ENCODE results near the gene KCNJ16. TPM values are rescaled to one million over a fixed set of nuclear protein-coding genes. Genes with fewer than 3 reads are reported as not detected.

Gene KCNJ16
- polyA plus RNA-seq, 2 of the 4 experiments (the other 2 are of a cell fraction): 0.87 to 1.6 TPM

GRCh38 chr17:70104791-70105523 lies 29.9 kb downstream of the KCNJ16 start:
- CTCF ChIA-PET: no interaction called here
- ATAC-seq: no peak
- 69% methylated on average over 12 of the region's 12 CpGs for WGBS (ENCODE audit: missing lambda C conversion rate)

DNA sequence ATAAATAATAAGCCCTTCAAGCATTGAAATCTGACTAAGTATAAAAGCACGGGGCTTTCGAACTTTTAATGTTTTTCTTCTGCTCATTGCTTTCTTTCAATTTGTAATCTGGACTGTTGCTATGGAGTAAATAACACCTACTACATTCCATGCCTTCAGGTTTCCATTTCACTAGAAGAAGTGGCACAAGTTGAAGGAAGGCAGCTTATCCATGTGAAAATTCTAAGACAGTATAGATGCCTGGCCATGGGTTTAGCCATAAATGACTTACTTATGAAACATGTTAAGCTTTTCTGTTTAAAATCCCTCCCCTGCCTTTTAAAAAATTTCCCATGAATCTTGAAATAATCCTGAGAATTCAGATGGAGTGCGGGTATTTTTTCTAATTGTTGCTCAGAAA lies 30.6 kb downstream of the KCNJ16 start:
- DNase-seq (ENCODE audit: low read depth in 1 of 2, low spot score in 1 of 2) (no peak), FAIRE-seq (no peak), ATAC-seq (no peak)
- Histone ChIP-seq H3K4me3 (no peak overlapping the region), H3K9me3 (no peaks in the 10 kb centered on the region), H3K4me1 (no peaks in the 10 kb centered on the region), H3K27ac (no peak overlapping the region), H3K4me2 (no peak overlapping the region)
- POLR2A ChIA-PET: no interaction called here
- CTCF ChIA-PET: no interaction called here
- 79% methylated on average over 3 of the region's 3 CpGs for WGBS (ENCODE audit: missing lambda C conversion rate)
- TF ChIP-seq EP300 (IDR thresholded peaks at IDR 0.05) (no peak), RFX5 (IDR thresholded peaks at IDR 0.05) (no peak)

More at GRCh38 chr17:70104791-70105523, 29.9 kb downstream of the KCNJ16 start:
- Histone ChIP-seq H3K4me1 (no peaks in the 10 kb centered on the region), H3K27ac (no peak overlapping the region), H3K4me2 (no peak overlapping the region), H3K4me3 (no peak overlapping the region), H3K9me3 (no peaks in the 10 kb centered on the region)
- POLR2A ChIA-PET: no interaction called here
- TF ChIP-seq HOXB5 (CRISPR knock-in tag; IDR thresholded peaks at IDR 0.05): no peak
- TF ChIP-seq POLR2AphosphoS2 (conservative IDR thresholded peaks at IDR 0.05; ENCODE audit: low read length): no peak
- no peak for TF ChIP-seq JUNB (IDR thresholded peaks at IDR 0.05)
- no peak for TF ChIP-seq MYC (IDR thresholded peaks at IDR 0.05; ENCODE audit: borderline replicate concordance, low read length)
- TF ChIP-seq SREBF2 (IDR thresholded peaks at IDR 0.05): no peak
- no peak for TF ChIP-seq MAZ (IDR thresholded peaks at IDR 0.05; ENCODE audit: borderline replicate concordance, low read depth, low read length)
- no peak for TF ChIP-seq ESRRA (IDR thresholded peaks at IDR 0.05; ENCODE audit: borderline replicate concordance, low read length)
- TF ChIP-seq, protein P1, sequence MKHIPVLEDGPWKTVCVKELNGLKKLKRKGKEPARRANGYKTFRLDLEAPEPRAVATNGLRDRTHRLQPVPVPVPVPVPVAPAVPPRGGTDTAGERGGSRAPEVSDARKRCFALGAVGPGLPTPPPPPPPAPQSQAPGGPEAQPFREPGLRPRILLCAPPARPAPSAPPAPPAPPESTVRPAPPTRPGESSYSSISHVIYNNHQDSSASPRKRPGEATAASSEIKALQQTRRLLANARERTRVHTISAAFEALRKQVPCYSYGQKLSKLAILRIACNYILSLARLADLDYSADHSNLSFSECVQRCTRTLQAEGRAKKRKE (CRISPR knock-in tag; IDR thresholded peaks at IDR 0.05; ENCODE audit: low read depth): no peak
- TF ChIP-seq GATA3 (IDR thresholded peaks at IDR 0.05; ENCODE audit: borderline replicate concordance): no peak
- TF ChIP-seq, protein P2, sequence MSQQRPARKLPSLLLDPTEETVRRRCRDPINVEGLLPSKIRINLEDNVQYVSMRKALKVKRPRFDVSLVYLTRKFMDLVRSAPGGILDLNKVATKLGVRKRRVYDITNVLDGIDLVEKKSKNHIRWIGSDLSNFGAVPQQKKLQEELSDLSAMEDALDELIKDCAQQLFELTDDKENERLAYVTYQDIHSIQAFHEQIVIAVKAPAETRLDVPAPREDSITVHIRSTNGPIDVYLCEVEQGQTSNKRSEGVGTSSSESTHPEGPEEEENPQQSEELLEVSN (IDR thresholded peaks at IDR 0.05; ENCODE audit: borderline replicate concordance, low read depth): no peak
- TF ChIP-seq CBX2 (IDR thresholded peaks at IDR 0.05; ENCODE audit: borderline replicate concordance, low read depth): no peak
- TF ChIP-seq NFE2L2 (conservative IDR thresholded peaks at IDR 0.05; ENCODE audit: low read length): no peak
- TF ChIP-seq NPAS2 (CRISPR knock-in tag; IDR thresholded peaks at IDR 0.05; ENCODE audit: borderline replicate concordance): no peak
- no peak for TF ChIP-seq HOXB13 (CRISPR knock-in tag; IDR thresholded peaks at IDR 0.05; ENCODE audit: low read depth)
- no peak for TF ChIP-seq EHF (CRISPR knock-in tag; IDR thresholded peaks at IDR 0.05)
- TF ChIP-seq ELK1 (IDR thresholded peaks at IDR 0.05; ENCODE audit: low read depth, low read length): no peak
- DNase-seq (ENCODE audit: low read depth in 1 of 2, low spot score in 1 of 2) (no peak), FAIRE-seq (peak; percentile 39)

GRCh38 chr17:70106551-70106950 lies 31.5 kb downstream of the KCNJ16 start:
- no peak for FAIRE-seq
- no peak overlapping the region for H3K4me2 ChIP-seq
- no peaks in the 10 kb centered on the region for H3K4me1 ChIP-seq
- H3K27ac ChIP-seq: no peak overlapping the region
- no peak for TF ChIP-seq ELK1 (IDR thresholded peaks at IDR 0.05; ENCODE audit: low read depth, low read length)
- TF ChIP-seq JUNB (IDR thresholded peaks at IDR 0.05): no peak
- no peak for TF ChIP-seq CBX8 (IDR thresholded peaks at IDR 0.05)
- TF ChIP-seq POLR2A (IDR thresholded peaks at IDR 0.05; ENCODE audit: low read length): no peak
- TF ChIP-seq RARB (CRISPR knock-in tag; IDR thresholded peaks at IDR 0.05): no peak
- TF ChIP-seq GATA3 (IDR thresholded peaks at IDR 0.05; ENCODE audit: borderline replicate concordance): no peak
- TF ChIP-seq SREBF2 (IDR thresholded peaks at IDR 0.05): no peak
- no peak for TF ChIP-seq TFCP2L1 (CRISPR knock-in tag; IDR thresholded peaks at IDR 0.05)
- TF ChIP-seq ZC3H11A (IDR thresholded peaks at IDR 0.05): no peak
- TF ChIP-seq RAD21 (conservative IDR thresholded peaks at IDR 0.05 in 1 of 2, IDR thresholded peaks at IDR 0.05 in 1 of 2): no peak
- no peak for TF ChIP-seq EHF (CRISPR knock-in tag; IDR thresholded peaks at IDR 0.05)
- TF ChIP-seq CHD4 (IDR thresholded peaks at IDR 0.05; ENCODE audit: borderline replicate concordance): no peak
- no peak for TF ChIP-seq SMC3 (IDR thresholded peaks at IDR 0.05)
- no peak for TF ChIP-seq MAZ (IDR thresholded peaks at IDR 0.05; ENCODE audit: borderline replicate concordance, low read depth, low read length)
- TF ChIP-seq CHD2 (IDR thresholded peaks at IDR 0.05; ENCODE audit: low read length, partially characterized antibody): no peak
- no peak for TF ChIP-seq RCOR1 (IDR thresholded peaks at IDR 0.05; ENCODE audit: low read depth, low read length)
- no peak for DNase-seq (ENCODE audit: low read depth in 1 of 2, low spot score in 1 of 2)
- ATAC-seq: no peak
- no peaks in the 10 kb centered on the region for H3K9me3 ChIP-seq
- H3K4me3 ChIP-seq: no peak overlapping the region
- POLR2A ChIA-PET: no interaction called here
- CTCF ChIA-PET: interaction anchor here (0.8 to 1.4 kb wide), 2 partner anchors 11 to 528 kb away, joined by 3 read pairs; no protein-coding TSS in a partner anchor
- WGBS (ENCODE audit: missing lambda C conversion rate): 74% methylated on average over 3 of the region's 3 CpGs

Measured in A549 (cell line).